Suprapubic skin (tissue), 4 donors: ENCODE measurements around the gene IGLL5. TPM values are rescaled to one million over a fixed set of nuclear protein-coding genes. Genes with fewer than 3 reads are reported as not detected.

Source experiments
- DNase-seq, 2 donors: peaks; one replicate each; pipeline ENCODE4 v3.0.0-alpha.2; 2019; ENCODE audit warnings: low spot score in 2 of 2
- H3K27ac ChIP-seq: fragments of 200-600 bp; sonication (generic); one replicate; pipeline ENCODE4 v1.5.1; 2019
- H3K27me3 ChIP-seq: fragments of 200-600 bp; sonication (generic); one replicate; pipeline ENCODE4 v1.5.1; 2019
- H3K36me3 ChIP-seq: fragments of 200-600 bp; sonication (generic); one replicate; pipeline ENCODE4 v1.5.1; 2019
- H3K4me1 ChIP-seq: fragments of 200-600 bp; sonication (generic); one replicate; pipeline ENCODE4 v1.5.1; 2019
- H3K4me3 ChIP-seq: fragments of 200-600 bp; sonication (generic); one replicate; pipeline ENCODE4 v1.5.1; 2019; ENCODE audit warnings: mild to moderate bottlenecking
- H3K9me3 ChIP-seq: fragments of 200-600 bp; sonication (generic); one replicate; pipeline ENCODE4 v1.5.1; 2019
- CTCF ChIP-seq, 2 donors: fragments of 200-600 bp in 1 of 2; fragments of 450-650 bp in 1 of 2; sonication (generic) in 1 of 2; IDR thresholded peaks; one replicate each; pipeline ENCODE4 v1.5.1; 2016 to 2019; ENCODE audit warnings: antibody characterized with exemption in 2 of 2, mild to moderate bottlenecking in 1 of 2, moderate library complexity in 1 of 2
- EP300 ChIP-seq: sonication (generic); formaldehyde crosslinking; IDR thresholded peaks from one replicate; pipeline ENCODE4 v1.6.1; 2017; ENCODE audit warnings: antibody characterized with exemption
- POLR2A ChIP-seq, 2 donors: fragments of 450-650 bp; IDR thresholded peaks; one replicate each; pipeline ENCODE4 v1.6.1; 2017; ENCODE audit warnings: antibody characterized with exemption in 2 of 2, mild to moderate bottlenecking in 2 of 2, moderate library complexity in 2 of 2
- POLR2AphosphoS5 ChIP-seq, 3 donors: sonication (generic); formaldehyde crosslinking; IDR thresholded peaks; one replicate each; pipeline ENCODE4 v1.6.1; 2017; ENCODE audit warnings: antibody characterized with exemption in 3 of 3
- WGBS: methylation state at CpG from one replicate; pipeline ENCODE4 v1.1.5; 2018; 5-methylcytosine and 5-hydroxymethylcytosine counted together
- total RNA-seq, 4 donors: library from RNA; depleted of rRNA; stranded (reverse); fragments of >200 nt; gene quantifications; one replicate each; pipeline ENCODE4 v1.1.0, GENCODE V29; 2016

IGLL5 gene
- total RNA-seq, 4 donors from 2014 or later, result not detected

GRCh38 chr22:22879675-22880155 is 7.9 kb upstream of the IGLL5 start:
- H3K4me1 ChIP-seq, result no peaks in the 10 kb centered on the region
- H3K27ac ChIP-seq, result no peak overlapping the region
- DNase-seq, result no peak
- H3K36me3 ChIP-seq, result no peaks in the 10 kb centered on the region
- no peak for TF ChIP-seq POLR2A (IDR thresholded peaks at IDR 0.05)
- TF ChIP-seq CTCF (IDR thresholded peaks at IDR 0.05), result no peak
- TF ChIP-seq POLR2AphosphoS5 (IDR thresholded peaks at IDR 0.05), result no peak
- no peaks in the 10 kb centered on the region for H3K9me3 ChIP-seq
- 48% methylated on average over 5 of the region's 5 CpGs for WGBS
- peaks cover 19% of the 10 kb centered on the region for H3K27me3 ChIP-seq
- H3K4me3 ChIP-seq, result no peak overlapping the region

GRCh38 chr22:22880645-22881044 is 7.0 kb upstream of the IGLL5 start:
- 66% methylated on average over 7 of the region's 9 CpGs for WGBS
- Histone ChIP-seq H3K9me3 (no peaks in the 10 kb centered on the region), H3K4me3 (no peak overlapping the region), H3K27me3 (peaks cover 22% of the 10 kb centered on the region), H3K27ac (no peak overlapping the region), H3K36me3 (no peaks in the 10 kb centered on the region), H3K4me1 (no peaks in the 10 kb centered on the region)
- DNase-seq, result no peak
- no peak for TF ChIP-seq POLR2A (IDR thresholded peaks at IDR 0.05)
- TF ChIP-seq EP300, result no peak
- TF ChIP-seq CTCF (IDR thresholded peaks at IDR 0.05), result no peak
- no peak for TF ChIP-seq POLR2AphosphoS5 (IDR thresholded peaks at IDR 0.05)

GRCh38 chr22:22881116-22882000 is 6.3 kb upstream of the IGLL5 start:
- no peaks in the 10 kb centered on the region for H3K4me1 ChIP-seq
- no peaks in the 10 kb centered on the region for H3K36me3 ChIP-seq
- H3K9me3 ChIP-seq, result no peaks in the 10 kb centered on the region
- 78% methylated on average over 9 of the region's 10 CpGs for WGBS
- peaks cover 22% of the 10 kb centered on the region for H3K27me3 ChIP-seq
- no peak for DNase-seq
- no peak overlapping the region for H3K4me3 ChIP-seq
- TF ChIP-seq CTCF (IDR thresholded peaks at IDR 0.05) (no peak), EP300 (no peak), POLR2A (IDR thresholded peaks at IDR 0.05) (no peak), POLR2AphosphoS5 (IDR thresholded peaks at IDR 0.05) (no peak)
- no peak overlapping the region for H3K27ac ChIP-seq

GRCh38 chr22:22882033-22882717 is 5.4 kb upstream of the IGLL5 start:
- Histone ChIP-seq H3K4me1 (no peaks in the 10 kb centered on the region), H3K9me3 (no peaks in the 10 kb centered on the region), H3K36me3 (no peaks in the 10 kb centered on the region), H3K27me3 (peaks cover 22% of the 10 kb centered on the region), H3K27ac (no peak overlapping the region), H3K4me3 (no peak overlapping the region)
- 73% methylated on average over 6 of the region's 6 CpGs for WGBS
- TF ChIP-seq CTCF (IDR thresholded peaks at IDR 0.05) (no peak), POLR2A (IDR thresholded peaks at IDR 0.05) (no peak), EP300 (no peak), POLR2AphosphoS5 (IDR thresholded peaks at IDR 0.05) (no peak)
- DNase-seq, result no peak
